ENCODE data around the gene EBNA1BP2.
"Not testable (repeated sequence)": the region's sequence is repeated elsewhere in the genome, so short reads cannot be mapped to it uniquely, and the experiment has no call there.

Gene EBNA1BP2

GRCh38 chr1:43171312-43171875 lies 696 bp downstream of the EBNA1BP2 start:
- DNase-seq, result no peak

GRCh38 chr1:43165765-43166164 lies 6.3 kb downstream of the EBNA1BP2 start:
- DNase-seq, result no peak

- DNase-seq, result no peak
Observed at GRCh38 chr1:43165162-43165561, 6.9 kb downstream of the EBNA1BP2 start.

DNA sequence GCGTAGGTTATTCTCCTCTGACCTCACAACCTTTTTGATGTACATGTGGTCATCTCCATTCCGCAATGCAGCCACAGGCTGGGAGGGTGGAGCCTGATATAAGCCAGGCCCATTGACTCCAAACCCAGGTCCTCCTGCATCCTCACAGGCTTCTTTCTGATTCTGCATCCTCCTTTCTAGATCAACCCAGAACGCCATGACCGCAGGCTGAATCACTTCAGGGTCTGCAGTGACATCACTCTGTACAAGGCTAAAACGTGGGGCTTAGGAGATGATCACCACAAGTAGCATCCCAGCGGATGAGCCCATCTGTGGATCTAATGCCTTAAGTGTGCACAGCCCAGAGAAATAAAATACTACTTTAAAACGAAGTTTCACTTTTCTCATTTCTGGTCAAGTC lies 16.1 kb downstream of the EBNA1BP2 start:
- no peak for DNase-seq

- DNase-seq, result no peak
Observed at GRCh38 chr1:43153443-43153842, 18.6 kb downstream of the EBNA1BP2 start.

DNA sequence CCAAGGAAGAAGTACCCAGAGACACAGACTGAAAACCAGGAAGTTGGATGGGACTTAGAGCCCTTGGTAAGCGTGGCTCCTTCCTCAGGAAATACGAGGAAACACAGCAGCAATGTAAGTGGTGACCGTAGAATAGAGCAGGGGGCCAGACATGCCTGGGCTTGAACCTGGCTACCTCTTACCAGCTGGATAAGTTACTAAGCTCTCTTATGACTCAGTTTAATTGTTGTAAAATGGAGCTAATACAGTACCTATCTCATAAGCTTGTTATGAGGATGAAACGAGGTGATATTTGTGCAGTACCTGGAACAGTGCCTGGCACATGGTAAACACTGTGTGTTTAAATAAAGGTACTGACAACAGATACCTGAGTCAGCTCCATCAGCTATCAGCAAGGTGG lies 19.2 kb downstream of the EBNA1BP2 start:
- DNase-seq, result no peak

DNA sequence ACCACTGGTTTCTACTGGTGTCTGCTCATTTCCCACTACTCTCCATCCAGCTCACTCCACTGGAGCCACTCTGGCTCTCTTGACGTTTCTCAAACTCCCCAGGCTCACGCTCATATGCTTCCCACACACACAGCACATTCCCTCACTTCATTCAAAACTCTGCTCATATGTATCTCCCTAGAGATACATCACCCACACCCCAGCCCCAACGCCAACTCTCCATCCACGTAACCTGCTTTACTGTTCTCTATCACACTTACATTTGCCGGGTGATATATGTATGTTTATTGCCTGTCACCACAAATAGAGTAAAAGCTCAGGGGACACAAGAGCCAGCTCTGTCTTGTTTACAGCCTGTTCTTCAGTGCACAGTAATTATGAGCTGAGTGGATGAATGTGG lies 22.2 kb downstream of the EBNA1BP2 start:
- no peak for DNase-seq

GRCh38 chr1:43147625-43148327 lies 24.3 kb downstream of the EBNA1BP2 start:
- DNase-seq, result peak; percentile 84

- no peak for DNase-seq
Observed at GRCh38 chr1:43144237-43144636, 27.9 kb downstream of the EBNA1BP2 start.

- no peak for DNase-seq
Observed at GRCh38 chr1:43143441-43143888, 28.6 kb downstream of the EBNA1BP2 start.

DNA sequence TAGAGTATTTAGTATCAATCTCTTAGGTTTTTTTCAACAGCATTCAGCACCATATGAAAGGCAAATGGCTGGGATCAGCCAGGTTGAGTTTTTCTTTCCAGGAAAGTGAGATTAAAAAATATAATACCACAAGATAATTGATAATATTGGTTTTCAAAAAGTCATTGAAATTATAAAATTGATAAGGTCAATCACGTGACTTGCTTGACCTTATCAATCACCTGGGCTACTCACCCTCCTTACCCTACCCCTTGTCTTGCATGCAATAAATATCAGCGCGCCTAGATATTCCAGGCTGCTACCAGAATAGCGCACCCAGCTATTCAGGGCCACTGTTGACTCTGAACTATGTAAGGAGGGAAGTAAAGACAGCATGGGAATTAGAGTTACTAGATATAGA lies 31.5 kb downstream of the EBNA1BP2 start:
- no peak for DNase-seq

GRCh38 chr1:43140010-43140409 lies 32.1 kb downstream of the EBNA1BP2 start:
- DNase-seq, result no peak

DNA sequence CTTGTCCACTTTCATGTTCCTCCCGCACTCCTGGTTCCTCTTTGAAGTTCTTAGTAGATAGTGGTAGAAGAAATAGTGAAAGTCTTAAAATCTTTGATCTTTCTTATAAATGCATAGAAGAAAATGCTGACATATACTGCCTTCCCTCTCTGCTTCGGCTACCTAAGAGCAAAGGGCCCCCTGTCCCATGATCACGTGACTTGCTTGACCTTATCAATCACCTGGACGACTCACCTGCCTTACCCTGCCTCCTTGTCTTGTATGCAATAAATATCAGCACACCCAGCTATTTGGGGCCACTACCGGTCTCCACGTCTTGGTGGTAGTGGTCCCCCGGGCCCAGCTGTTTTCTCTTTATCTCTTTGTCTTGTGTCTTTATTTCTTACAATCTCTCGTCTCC lies 32.8 kb downstream of the EBNA1BP2 start:
- DNase-seq, result not testable (repeated sequence)

- DNase-seq, result no peak
Observed at GRCh38 chr1:43137445-43138052, 34.5 kb downstream of the EBNA1BP2 start.

DNA sequence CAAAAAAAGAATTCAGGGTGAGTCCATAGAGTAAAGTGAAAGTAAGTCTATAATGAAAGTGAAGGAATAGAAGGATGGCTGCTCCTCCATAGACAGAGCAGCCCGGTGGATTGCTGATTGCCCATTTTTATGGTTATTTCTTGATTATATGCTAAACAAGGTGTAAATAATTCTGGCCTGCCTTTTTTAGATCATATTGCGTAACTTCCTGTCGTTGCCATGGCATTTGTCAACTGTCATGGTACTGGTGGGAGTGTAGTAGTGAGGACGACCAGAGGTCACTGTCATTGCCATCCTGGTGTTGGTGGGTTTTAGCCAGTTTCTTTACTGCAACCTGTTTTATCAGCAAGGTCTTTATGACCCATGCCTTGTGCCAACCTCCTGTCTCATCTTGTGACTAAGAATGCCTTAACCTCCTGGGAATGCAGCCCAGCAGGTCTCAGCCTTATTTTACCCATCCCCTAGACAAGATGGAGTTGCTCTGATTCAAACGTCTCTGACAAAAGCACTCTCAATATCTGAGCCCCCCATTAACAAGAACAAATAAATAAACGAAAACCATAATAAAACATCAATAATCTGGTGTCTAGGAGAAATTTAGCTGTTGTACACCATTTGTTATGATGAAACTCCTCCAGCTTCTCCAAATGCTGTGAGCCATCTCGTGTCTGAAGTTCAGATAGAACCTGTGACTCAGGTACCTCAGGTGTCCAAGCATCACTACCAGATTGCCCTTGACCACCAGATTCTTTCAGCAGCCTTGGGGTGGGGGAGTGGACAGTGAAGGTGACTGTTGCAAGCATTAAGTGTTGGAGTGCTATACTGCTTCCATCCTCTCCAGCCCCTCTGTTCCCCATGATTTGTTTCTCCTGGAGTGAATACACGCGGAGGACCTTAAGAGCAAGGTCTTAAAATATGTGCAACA lies 36.0 kb downstream of the EBNA1BP2 start:
- DNase-seq, result no peak

GRCh38 chr1:43134640-43135039 lies 37.5 kb downstream of the EBNA1BP2 start:
- DNase-seq, result no peak

- no peak for DNase-seq
Observed at GRCh38 chr1:43134068-43134467, 38.0 kb downstream of the EBNA1BP2 start.

GRCh38 chr1:43129426-43129825 lies 42.7 kb downstream of the EBNA1BP2 start:
- no peak for DNase-seq

GRCh38 chr1:43128816-43129215 lies 43.3 kb downstream of the EBNA1BP2 start:
- DNase-seq, result no peak

- DNase-seq, result no peak
Observed at GRCh38 chr1:43123031-43123430, 49.1 kb downstream of the EBNA1BP2 start.

- DNase-seq, result no peak
Observed at GRCh38 chr1:43121256-43121900, 50.7 kb downstream of the EBNA1BP2 start.

GRCh38 chr1:43119928-43120586 lies 52.0 kb downstream of the EBNA1BP2 start:
- DNase-seq, result peak; percentile 26
